GM18858 (cell line): Measurements from ENCODE around the gene RTL1.

ENCODE experiments used
- ATAC-seq: cut with Tn5 transposase; IDR thresholded peaks from one replicate; pipeline ENCODE4 v1.9.1; 2021; ENCODE audit not compliant: unreplicated experiment

The RTL1 gene

DNA sequence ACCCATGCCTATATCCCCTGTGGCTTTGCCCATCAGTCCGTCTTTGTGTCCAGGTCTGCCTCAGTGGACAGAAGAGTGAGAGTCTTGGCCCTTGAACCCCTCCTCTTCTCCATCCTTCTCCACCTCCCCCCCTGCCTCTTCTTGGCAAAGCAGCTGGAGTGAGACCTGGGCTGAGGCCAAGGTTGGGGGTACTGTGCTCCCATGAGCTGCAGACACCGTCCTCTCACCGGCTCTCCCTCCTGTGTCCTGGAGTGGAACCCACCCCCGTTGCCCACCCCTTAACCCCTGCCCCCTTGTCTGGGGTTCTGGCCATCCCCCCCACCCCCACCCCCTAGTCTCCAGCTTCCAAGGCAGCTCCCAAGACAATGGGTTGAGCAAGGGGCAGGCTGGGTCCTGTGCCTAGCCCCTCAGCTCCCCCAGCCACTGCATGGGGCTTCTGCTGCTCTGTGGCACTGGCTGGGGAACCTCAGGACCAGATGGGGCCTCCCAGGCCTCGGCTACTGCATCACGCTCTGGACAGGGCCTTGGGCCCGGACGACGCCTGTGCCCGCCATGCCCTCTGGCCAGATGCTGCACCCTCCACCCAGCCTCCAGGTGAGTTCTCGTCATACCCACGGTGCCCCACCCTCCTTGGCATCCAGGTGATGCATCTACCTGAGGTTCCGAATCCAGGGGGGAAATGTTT is 35.7 kb downstream of the RTL1 start:
- no peak for ATAC-seq

DNA sequence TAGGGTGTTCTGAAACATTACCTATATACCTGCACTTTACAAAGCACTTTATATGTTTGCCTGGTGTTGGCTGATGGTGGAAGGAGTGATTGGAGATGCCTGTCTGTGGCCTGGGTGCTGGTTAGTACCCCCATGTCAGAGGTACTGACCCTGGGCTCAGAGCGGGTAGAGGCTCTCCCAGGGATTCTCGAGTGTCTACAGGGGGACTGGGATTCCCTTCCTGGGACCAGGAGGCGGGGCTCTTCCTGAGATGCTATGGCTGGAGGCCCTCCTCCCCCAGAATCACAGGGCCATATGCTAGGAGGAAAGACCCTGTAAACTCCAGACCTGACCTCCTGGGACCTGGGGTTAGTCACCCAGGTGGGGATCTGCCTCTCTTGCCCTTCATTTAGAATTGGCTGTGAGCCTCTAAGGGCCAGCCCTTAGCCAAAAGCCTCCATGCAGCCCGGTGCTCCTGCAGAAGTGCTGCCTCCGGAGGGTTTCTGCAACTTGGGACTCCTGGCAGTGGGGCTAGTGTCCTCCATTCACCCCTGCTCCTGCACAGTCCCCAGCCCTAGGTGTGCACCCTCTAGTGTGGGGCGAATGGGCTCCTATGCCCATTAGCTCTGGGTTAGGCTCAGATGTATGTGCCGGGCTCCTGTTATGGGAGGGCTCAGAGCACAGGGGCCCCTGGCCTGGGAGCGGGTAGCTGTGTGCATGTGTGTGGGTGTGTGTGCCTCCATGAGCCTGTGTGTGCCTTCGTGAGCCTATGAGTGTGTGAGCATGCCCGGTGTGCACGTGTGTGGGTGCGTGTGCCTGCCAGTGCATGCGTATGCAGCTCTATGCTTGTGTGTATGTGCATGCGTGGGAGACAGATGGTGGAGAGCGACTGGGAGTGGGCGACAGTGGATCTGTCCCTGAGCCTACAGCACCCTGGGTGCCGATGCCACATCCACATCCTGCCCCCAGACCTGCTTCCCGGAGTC is 36.6 kb downstream of the RTL1 start:
- no peak for ATAC-seq

DNA sequence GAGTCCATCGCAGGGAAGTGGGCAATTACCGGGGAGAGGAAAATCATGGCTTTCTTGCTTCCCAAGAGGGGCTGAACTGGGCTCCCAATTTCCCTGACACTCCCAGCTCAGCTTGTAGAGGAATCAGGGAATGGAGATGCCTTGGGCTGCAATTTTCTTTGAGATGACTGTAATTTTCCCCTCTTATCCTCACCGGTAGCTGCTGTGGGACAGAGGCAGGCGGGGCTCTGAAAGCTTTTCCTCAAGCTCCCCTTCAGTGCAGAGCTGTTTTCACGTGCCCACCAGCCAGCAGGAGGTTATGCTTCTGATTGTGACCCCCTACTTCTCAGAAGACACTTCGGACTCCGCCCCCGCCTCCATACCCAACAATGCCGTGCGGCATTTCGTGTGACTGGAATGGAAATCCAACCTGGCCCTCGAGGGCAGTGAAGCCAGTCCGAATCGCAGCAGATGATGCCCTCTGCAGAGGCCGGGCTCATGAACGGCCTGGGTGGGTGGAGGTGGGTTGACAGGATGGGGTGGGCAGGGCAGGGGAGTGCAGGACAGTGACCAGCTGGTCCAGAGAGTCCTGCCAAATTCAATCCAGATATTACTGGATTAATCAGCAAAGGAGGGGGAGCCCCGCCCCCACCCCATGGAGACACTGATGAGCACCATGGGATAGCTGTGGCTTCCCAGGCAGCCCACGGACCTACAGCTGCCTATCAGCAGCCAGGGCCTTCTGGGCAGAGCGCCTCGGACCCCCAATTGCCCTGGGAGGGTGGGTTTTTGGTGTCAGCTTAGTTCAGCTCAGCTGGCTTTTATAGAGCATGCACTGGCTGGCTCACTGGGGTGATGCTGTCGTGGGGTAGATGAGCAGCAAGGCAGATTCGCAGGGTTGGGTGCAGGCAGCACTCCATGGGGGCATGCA is 37.6 kb downstream of the RTL1 start:
- no peak for ATAC-seq

GRCh38 chr14:100864960-100865681 is 38.4 kb downstream of the RTL1 start:
- ATAC-seq: no peak

DNA sequence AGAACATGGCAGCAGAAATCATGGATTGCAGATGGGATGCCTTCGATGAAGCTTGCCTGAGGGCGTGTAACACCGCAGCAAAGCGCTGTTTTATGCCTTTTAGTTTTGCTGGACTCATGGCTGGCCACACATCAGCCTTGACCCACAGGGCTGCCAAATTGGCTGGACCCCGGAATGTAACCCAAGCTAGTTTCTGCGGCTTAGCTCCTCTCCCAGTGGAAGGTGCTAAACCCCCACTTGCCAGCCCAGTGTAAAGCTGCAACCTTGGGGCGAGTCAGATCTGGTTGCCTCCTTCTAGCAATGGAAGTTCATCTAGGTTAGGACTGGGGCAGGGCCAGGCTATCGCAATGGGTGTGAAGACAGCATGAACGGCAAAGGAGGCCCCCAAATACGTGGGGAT is 39.3 kb downstream of the RTL1 start:
- no peak for ATAC-seq

GRCh38 chr14:100862793-100863192 is 40.7 kb downstream of the RTL1 start:
- ATAC-seq: no peak

- ATAC-seq: no peak
Measured at GRCh38 chr14:100862277-100862676, 41.2 kb downstream of the RTL1 start.

DNA sequence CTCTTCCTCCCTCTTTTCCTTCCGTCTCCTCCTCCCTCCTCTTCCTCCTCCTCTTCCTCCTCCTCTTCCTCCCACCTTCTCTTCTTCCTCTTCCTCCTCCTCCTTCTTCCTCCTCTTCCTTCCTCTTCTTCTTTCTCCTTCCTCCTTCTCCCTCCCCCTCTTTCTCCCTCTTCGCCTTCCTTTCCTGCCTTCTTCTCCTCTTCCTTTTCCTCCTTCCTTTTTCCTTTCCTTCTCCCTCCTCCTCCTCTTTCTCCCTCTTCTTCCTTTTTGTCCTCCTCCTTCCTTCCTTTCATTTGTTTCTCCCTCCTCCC is 41.6 kb downstream of the RTL1 start:
- ATAC-seq: no peak

DNA sequence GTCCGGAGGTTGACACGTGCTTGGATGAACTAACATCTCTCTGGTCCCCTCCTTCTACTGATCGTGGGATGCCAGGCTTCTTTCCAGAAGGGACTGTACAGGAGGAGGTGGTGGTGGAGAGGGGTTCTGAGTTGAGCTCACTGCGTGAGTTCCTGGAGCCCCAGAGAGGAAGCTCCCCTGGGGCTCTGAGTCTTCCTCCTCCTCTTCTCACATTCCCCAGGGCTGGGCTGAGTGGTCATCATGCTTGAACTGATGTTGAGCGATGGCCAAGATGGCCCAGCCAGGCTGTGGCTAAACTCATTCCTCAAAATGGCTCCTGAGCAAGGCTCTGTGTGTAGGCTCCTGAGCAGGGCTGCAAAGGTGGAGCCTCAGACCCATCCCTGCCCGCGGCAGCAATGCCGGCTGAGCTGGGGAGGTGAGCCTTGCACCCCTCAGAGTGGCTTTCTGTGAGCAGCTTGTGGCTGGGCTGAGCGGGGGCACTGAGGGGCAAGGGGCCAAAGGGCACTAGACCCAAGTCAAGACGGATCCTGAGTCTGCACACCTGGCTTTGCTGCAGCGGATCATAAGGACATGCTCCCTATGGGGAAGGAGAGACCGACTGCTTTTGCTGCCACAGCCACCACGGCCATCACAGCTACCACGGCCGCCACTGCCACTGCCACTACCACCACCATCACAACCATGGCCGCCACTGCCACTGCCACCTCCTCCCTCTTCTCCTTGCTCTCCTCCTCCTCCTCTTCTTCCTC is 42.2 kb downstream of the RTL1 start:
- ATAC-seq: no peak

DNA sequence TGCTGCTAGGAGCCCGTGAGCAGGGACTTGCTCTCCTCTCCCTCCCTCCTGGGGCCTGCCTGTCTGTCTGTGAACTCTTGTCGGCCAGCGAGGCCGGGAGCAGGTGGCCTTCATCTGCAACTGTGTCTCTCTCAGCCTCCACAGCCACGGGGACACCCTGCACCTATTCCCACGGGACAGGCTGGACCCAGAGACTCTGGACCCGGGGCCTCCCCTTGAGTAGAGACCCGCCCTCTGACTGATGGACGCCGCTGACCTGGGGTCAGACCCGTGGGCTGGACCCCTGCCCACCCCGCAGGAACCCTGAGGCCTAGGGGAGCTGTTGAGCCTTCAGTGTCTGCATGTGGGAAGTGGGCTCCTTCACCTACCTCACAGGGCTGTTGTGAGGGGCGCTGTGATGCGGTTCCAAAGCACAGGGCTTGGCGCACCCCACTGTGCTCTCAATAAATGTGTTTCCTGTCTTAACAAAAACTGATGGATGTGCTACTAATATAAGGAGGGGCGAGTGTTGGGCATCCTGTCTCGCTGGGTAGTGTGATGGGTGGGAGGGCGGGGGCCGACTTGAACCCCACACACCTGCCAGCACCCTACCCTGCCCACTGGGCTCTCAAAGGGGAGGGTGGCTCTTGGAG is 42.9 kb downstream of the RTL1 start:
- ATAC-seq: no peak

GRCh38 chr14:100859781-100860180 is 43.7 kb downstream of the RTL1 start:
- no peak for ATAC-seq

DNA sequence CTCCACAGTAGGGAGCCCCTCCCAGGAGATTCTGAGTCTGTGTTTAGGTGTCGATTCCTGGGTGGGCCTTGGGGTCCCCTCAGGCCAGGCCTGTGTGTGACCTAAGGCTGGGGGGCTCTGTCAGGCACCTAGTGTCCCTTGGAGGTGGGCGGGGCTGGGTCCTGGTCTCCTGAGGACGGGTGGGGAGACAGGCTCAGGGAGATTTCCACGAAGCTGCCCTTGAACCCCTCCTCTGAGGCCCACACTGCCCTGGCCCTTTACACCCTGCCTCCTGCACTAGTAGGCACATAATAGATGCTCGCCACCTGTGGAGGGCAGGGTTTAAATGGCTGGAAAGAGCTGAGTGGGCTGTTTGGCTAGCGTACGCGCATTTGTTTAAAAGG is 44.7 kb downstream of the RTL1 start:
- no peak for ATAC-seq

DNA sequence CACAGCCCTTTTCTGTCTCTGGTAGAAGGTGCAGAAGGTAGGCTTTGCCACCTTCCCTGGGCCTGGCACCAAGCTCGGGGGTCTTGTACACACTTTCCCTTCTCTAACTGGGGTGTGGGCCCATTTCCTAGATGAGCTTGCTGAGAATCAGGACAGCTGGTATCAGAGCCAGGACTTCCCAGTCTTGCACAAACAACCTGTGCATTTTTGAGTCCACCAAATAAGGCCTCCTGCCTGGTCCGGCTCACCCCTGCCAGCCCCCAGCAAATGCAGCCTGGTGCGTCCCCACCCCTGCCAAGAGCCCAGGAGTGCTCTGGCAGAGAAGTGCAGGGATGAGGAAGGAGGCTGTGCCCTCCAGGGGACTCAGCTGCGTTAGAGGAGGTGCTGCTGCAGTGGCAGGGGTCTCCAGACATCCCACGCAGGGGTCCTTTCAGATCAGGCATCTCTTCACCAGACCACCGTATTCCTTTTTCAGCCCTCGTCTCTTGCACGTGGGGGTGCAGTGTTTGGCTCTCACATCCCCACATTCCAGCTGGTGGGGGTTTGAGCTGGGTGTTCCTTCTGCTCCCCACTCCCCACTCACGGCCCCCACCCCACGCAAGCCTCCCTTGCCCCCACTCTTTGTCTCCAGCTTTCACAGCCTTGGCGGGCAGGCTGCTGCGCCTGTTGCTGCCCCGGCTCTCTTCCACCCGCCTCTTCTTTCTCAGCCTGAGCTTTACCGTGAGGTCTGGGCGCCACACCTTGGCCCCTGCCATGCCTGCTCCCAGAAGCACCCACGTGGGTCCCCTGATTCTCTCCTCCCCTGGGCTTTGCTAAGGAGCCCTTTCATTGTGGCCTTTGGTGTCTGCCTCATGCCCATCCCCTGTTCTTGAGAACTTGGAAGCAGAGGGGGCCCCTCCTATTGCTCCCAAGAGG is 45.3 kb downstream of the RTL1 start:
- ATAC-seq: no peak

- no peak for ATAC-seq
Measured at GRCh38 chr14:100857233-100857922, 46.1 kb downstream of the RTL1 start.

DNA sequence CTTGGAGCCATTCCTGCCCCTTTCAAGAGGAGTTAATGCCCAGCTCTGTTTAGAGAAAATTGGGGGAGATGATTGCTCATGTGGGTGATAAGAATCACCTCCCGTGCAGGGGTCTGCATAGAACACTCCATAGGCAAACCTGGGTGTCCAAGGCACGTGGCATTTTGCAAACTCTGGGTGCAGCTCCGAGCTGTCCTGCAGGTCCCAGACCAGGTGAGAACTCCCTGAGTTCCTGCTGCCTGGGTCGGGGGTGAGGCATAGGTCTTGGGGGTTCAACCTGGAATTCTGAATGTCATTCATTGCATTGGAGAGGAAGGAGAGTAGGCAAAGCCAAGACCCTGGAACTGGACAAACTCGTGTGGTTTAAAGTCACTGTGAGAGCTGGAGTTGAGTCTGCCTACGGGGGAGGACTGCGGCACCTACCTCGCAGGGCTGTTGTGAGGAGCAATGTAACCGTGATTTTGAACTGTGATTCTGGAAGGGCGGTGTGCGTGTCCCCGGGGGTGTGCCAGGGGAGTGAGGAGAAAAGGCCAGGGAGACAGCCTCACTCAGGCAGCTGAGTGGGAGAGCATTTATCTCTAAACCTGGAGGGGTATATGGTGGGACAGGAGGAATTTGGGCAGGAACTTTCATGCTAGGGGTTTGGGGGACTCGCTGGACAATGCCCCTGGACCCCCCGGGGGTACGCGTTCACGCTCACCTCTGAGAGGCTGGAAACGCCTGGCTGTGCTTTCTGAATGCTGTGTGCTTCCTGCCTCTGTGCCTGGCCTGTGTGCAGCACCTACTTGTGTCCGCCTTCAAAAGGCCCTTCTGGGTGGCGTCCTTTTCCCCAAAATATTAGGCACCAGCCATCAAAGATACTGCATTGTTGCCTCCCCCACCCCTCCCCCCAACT is 47.2 kb downstream of the RTL1 start:
- ATAC-seq: no peak

- no peak for ATAC-seq
Measured at GRCh38 chr14:100855256-100855930, 48.1 kb downstream of the RTL1 start.
